Measurements from ENCODE around the gene CAPZA2. TPM values are rescaled to one million over a fixed set of nuclear protein-coding genes. Genes with fewer than 3 reads are reported as not detected.

CAPZA2 gene
- total and polyA plus RNA-seq, 10 of the 15 experiments (the other 5 are each of a cell fraction or from before 2014, with no cell fraction given), result 50.0 to 379 (median 117) TPM

DNA sequence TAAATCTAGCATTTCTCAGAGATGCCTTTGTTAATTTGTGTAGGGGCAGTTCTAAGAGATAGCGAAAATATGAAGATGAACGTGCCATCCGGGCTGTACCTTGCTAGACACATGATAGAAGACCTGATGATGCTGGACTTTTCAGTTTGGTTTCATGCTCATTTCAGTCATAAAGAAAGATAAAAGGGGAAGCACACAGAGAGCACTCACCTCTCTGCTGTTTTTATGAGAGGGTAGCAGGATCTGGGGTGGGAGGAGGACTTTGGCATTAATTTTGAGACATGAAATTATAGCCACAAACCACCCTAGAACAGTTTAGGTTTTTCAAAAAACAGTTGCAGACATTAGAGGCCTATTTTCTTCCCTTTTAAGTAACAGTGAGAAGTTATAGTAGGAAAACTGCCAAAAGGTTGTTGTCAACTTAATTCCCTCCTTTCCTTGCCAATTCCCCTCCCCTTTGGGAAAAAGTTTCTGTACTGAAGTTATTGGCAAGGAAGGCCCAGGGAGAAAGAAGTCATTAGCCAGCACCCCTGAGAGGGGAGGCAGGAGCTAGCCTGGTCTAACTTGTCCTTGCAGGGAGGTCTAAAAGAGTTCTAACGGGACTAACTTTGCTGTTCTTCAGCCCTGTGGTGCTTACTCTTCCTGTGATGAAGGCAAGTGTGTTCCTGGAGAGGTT is 93.6 kb downstream of the CAPZA2 start (continued):
- TF ChIP-seq SMAD5 (IDR thresholded peaks at IDR 0.05; ENCODE audit: low read depth) (0 out of 2 replicates have a peak, but pooled peaks have one; percentile 31), ETV6 (conservative IDR thresholded peaks at IDR 0.05 in 1 of 2, IDR thresholded peaks at IDR 0.05 in 1 of 2; ENCODE audit: borderline replicate concordance in 1 of 2, low read depth in 1 of 2) (no peak; a peak in 1 of 4 replicates), NRF1 (conservative IDR thresholded peaks at IDR 0.05; ENCODE audit: low read depth, low read length) (no peak), IKZF2 (IDR thresholded peaks at IDR 0.05) (peak; percentile 83 to 85), KDM1A (IDR thresholded peaks at IDR 0.05; ENCODE audit: borderline replicate concordance) (no peak), NR2F1 (conservative IDR thresholded peaks at IDR 0.05) (0 out of 2 replicates have a peak, but pooled peaks have one; percentile 32), RBBP5 (conservative IDR thresholded peaks at IDR 0.05) (no peak), YBX1 (IDR thresholded peaks at IDR 0.05) (no peak), SMC3 (IDR thresholded peaks at IDR 0.05; ENCODE audit: borderline replicate concordance, low read length) (no peak), SUZ12 (IDR thresholded peaks at IDR 0.05; ENCODE audit: unreplicated experiment) (no peak), MEF2A (IDR thresholded peaks at IDR 0.05; ENCODE audit: insufficient read depth, low read depth, low read length) (peak; percentile 75), MYB (IDR thresholded peaks at IDR 0.05; ENCODE audit: borderline replicate concordance, low read depth, low read length) (no peak)
- TF ChIP-seq, protein P1, sequence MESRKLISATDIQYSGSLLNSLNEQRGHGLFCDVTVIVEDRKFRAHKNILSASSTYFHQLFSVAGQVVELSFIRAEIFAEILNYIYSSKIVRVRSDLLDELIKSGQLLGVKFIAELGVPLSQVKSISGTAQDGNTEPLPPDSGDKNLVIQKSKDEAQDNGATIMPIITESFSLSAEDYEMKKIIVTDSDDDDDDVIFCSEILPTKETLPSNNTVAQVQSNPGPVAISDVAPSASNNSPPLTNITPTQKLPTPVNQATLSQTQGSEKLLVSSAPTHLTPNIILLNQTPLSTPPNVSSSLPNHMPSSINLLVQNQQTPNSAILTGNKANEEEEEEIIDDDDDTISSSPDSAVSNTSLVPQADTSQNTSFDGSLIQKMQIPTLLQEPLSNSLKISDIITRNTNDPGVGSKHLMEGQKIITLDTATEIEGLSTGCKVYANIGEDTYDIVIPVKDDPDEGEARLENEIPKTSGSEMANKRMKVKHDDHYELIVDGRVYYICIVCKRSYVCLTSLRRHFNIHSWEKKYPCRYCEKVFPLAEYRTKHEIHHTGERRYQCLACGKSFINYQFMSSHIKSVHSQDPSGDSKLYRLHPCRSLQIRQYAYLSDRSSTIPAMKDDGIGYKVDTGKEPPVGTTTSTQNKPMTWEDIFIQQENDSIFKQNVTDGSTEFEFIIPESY (IDR thresholded peaks at IDR 0.05), result no peak
- TF ChIP-seq, protein P2, sequence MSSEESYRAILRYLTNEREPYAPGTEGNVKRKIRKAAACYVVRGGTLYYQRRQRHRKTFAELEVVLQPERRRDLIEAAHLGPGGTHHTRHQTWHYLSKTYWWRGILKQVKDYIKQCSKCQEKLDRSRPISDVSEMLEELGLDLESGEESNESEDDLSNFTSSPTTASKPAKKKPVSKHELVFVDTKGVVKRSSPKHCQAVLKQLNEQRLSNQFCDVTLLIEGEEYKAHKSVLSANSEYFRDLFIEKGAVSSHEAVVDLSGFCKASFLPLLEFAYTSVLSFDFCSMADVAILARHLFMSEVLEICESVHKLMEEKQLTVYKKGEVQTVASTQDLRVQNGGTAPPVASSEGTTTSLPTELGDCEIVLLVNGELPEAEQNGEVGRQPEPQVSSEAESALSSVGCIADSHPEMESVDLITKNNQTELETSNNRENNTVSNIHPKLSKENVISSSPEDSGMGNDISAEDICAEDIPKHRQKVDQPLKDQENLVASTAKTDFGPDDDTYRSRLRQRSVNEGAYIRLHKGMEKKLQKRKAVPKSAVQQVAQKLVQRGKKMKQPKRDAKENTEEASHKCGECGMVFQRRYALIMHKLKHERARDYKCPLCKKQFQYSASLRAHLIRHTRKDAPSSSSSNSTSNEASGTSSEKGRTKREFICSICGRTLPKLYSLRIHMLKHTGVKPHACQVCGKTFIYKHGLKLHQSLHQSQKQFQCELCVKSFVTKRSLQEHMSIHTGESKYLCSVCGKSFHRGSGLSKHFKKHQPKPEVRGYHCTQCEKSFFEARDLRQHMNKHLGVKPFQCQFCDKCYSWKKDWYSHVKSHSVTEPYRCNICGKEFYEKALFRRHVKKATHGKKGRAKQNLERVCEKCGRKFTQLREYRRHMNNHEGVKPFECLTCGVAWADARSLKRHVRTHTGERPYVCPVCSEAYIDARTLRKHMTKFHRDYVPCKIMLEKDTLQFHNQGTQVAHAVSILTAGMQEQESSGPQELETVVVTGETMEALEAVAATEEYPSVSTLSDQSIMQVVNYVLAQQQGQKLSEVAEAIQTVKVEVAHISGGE (CRISPR knock-in tag; IDR thresholded peaks at IDR 0.05), result no peak
- TF ChIP-seq, protein P3, sequence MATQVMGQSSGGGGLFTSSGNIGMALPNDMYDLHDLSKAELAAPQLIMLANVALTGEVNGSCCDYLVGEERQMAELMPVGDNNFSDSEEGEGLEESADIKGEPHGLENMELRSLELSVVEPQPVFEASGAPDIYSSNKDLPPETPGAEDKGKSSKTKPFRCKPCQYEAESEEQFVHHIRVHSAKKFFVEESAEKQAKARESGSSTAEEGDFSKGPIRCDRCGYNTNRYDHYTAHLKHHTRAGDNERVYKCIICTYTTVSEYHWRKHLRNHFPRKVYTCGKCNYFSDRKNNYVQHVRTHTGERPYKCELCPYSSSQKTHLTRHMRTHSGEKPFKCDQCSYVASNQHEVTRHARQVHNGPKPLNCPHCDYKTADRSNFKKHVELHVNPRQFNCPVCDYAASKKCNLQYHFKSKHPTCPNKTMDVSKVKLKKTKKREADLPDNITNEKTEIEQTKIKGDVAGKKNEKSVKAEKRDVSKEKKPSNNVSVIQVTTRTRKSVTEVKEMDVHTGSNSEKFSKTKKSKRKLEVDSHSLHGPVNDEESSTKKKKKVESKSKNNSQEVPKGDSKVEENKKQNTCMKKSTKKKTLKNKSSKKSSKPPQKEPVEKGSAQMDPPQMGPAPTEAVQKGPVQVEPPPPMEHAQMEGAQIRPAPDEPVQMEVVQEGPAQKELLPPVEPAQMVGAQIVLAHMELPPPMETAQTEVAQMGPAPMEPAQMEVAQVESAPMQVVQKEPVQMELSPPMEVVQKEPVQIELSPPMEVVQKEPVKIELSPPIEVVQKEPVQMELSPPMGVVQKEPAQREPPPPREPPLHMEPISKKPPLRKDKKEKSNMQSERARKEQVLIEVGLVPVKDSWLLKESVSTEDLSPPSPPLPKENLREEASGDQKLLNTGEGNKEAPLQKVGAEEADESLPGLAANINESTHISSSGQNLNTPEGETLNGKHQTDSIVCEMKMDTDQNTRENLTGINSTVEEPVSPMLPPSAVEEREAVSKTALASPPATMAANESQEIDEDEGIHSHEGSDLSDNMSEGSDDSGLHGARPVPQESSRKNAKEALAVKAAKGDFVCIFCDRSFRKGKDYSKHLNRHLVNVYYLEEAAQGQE (IDR thresholded peaks at IDR 0.05; ENCODE audit: low read depth, low read length), result no peak
- TF ChIP-seq, protein P4, sequence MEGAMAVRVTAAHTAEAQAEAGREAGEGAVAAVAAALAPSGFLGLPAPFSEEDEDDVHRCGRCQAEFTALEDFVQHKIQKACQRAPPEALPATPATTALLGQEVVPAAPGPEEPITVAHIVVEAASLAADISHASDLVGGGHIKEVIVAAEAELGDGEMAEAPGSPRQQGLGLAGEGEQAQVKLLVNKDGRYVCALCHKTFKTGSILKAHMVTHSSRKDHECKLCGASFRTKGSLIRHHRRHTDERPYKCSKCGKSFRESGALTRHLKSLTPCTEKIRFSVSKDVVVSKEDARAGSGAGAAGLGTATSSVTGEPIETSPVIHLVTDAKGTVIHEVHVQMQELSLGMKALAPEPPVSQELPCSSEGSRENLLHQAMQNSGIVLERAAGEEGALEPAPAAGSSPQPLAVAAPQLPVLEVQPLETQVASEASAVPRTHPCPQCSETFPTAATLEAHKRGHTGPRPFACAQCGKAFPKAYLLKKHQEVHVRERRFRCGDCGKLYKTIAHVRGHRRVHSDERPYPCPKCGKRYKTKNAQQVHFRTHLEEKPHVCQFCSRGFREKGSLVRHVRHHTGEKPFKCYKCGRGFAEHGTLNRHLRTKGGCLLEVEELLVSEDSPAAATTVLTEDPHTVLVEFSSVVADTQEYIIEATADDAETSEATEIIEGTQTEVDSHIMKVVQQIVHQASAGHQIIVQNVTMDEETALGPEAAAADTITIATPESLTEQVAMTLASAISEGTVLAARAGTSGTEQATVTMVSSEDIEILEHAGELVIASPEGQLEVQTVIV (IDR thresholded peaks at IDR 0.05; ENCODE audit: borderline replicate concordance, partially characterized antibody), result no peak
- TF ChIP-seq, protein P5, sequence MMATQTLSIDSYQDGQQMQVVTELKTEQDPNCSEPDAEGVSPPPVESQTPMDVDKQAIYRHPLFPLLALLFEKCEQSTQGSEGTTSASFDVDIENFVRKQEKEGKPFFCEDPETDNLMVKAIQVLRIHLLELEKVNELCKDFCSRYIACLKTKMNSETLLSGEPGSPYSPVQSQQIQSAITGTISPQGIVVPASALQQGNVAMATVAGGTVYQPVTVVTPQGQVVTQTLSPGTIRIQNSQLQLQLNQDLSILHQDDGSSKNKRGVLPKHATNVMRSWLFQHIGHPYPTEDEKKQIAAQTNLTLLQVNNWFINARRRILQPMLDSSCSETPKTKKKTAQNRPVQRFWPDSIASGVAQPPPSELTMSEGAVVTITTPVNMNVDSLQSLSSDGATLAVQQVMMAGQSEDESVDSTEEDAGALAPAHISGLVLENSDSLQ (IDR thresholded peaks at IDR 0.05), result no peak

Measured in GM12878 (cell line).